ENCODE results near the gene LCNL1.

The LCNL1 gene

DNA sequence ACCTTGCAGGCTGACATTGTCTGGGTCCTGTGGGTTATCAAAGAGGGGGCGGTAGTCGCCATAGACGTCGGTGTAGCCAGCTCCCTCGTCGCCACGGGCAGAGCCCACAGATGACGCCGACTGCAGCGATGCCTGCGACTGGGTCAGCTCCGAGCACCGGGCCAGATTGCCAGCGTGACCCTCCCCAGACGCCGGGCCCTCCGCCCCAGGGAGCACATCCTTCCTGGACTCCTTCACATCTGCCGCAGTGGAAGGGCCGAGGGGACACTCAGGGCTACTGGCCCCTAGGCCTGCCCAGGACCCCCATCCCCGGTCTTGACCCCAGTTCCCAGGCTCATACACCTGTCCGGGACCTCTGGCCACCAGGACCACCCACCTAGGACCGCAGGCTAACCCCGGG, 31.4 kb downstream of the LCNL1 start:
- Histone ChIP-seq H3K36me3 (peaks cover 43% of the 10 kb centered on the region), H3K9me3 (ENCODE audit: severe bottlenecking) (no peaks in the 10 kb centered on the region), H3K27me3 (ENCODE audit: insufficient read depth, low read depth, severe bottlenecking) (no peaks in the 10 kb centered on the region), H3K4me3 (ENCODE audit: low read depth, low read length) (no peak overlapping the region), H3K27ac (no peak overlapping the region)
- TF ChIP-seq, protein P1, sequence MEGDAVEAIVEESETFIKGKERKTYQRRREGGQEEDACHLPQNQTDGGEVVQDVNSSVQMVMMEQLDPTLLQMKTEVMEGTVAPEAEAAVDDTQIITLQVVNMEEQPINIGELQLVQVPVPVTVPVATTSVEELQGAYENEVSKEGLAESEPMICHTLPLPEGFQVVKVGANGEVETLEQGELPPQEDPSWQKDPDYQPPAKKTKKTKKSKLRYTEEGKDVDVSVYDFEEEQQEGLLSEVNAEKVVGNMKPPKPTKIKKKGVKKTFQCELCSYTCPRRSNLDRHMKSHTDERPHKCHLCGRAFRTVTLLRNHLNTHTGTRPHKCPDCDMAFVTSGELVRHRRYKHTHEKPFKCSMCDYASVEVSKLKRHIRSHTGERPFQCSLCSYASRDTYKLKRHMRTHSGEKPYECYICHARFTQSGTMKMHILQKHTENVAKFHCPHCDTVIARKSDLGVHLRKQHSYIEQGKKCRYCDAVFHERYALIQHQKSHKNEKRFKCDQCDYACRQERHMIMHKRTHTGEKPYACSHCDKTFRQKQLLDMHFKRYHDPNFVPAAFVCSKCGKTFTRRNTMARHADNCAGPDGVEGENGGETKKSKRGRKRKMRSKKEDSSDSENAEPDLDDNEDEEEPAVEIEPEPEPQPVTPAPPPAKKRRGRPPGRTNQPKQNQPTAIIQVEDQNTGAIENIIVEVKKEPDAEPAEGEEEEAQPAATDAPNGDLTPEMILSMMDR (IDR thresholded peaks at IDR 0.05; ENCODE audit: low read depth, low read length) = no peak
- no peak for DNase-seq

DNA sequence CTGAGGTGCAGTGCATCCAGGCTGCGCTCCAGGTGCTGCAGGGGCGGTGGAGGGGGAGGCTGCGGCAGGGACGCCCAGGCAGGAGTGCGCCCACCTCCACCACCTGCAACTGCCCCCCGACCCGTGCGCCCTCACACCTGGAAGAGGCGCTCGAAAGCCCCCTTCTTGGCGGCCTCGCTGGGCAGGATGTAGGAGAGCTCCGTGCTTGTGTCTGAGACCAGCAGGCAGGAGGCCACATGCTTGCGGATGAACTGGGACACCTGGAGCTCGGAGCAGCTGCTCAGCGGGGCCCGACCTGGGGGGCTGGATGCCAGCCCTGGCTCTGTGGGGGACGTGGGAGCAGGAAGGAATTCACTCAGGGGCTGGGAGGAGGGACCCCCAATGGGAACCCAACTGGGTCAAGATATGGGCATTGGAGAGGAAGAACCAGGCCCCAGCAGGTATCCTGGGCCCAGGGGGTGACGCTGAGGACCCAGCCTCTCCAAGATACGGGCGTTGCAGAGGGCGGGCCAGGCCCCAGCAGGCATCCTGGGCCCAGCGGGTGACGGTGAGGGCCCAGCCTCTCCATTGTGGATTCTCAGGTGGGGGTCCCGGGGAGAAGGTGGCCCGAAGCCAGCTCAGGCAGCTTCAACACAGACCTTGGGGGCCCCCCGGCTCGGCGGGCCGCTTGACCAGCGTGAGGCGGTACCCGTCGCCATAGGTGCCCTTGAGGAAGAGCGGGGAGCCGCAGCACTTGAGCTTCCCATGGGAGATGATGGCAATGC, 32.2 kb downstream of the LCNL1 start:
- Histone ChIP-seq H3K36me3 (peaks cover 37% of the 10 kb centered on the region), H3K27me3 (ENCODE audit: insufficient read depth, low read depth, severe bottlenecking) (no peaks in the 10 kb centered on the region), H3K27ac (no peak overlapping the region), H3K9me3 (ENCODE audit: severe bottlenecking) (no peaks in the 10 kb centered on the region), H3K4me3 (ENCODE audit: low read depth, low read length) (no peak overlapping the region)
- TF ChIP-seq, protein P1 (IDR thresholded peaks at IDR 0.05; ENCODE audit: low read depth, low read length) = no peak
- DNase-seq = no peak

DNA sequence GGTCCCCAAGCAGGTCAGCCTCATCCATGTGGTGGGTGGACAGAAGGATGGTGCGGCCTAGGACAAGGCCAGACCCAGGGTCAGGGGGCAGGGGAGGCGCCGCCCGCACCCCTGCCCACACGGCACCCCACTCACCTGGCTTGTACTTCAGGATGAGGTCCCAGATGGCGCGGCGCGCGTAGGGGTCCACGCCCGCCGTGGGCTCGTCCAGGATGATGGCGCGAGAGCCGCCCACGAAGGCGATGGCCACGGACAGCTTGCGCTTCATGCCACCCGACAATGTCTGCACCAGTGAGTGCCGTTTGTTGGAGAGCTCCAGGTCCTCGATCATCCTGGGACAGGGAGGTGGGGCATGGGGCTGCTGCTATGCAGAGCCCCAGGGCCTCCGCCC, 32.7 kb downstream of the LCNL1 start:
- H3K4me3 ChIP-seq (ENCODE audit: low read depth, low read length) = no peak overlapping the region
- peaks cover 37% of the 10 kb centered on the region for H3K36me3 ChIP-seq
- H3K27me3 ChIP-seq (ENCODE audit: insufficient read depth, low read depth, severe bottlenecking) = no peaks in the 10 kb centered on the region
- H3K9me3 ChIP-seq (ENCODE audit: severe bottlenecking) = no peaks in the 10 kb centered on the region
- no peak for DNase-seq
- TF ChIP-seq, protein P1 (IDR thresholded peaks at IDR 0.05; ENCODE audit: low read depth, low read length) = no peak
- no peak overlapping the region for H3K27ac ChIP-seq

DNA sequence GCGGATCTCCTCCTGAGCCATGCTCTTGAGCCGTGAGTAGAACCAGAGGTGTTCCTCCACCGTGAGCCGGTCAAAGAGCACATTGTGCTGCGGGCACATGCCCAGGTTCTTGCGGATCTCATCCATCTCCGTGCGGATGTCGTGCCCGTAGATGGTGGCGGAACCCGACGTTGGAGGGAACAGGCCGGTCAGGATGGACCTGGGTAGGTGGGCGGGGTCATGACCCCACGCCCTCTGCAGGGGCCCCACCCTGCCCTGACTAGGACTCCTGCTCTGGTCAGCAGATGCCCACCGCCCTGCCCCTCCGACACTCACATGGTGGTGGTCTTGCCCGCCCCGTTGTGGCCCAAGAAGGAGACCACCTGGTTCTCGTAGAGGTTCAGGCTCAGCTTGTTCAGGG, 33.2 kb downstream of the LCNL1 start:
- H3K9me3 ChIP-seq (ENCODE audit: severe bottlenecking) = no peaks in the 10 kb centered on the region
- H3K4me3 ChIP-seq (ENCODE audit: low read depth, low read length) = no peak overlapping the region
- TF ChIP-seq, protein P1 (IDR thresholded peaks at IDR 0.05; ENCODE audit: low read depth, low read length) = no peak
- DNase-seq = no peak
- no peak overlapping the region for H3K27ac ChIP-seq
- no peaks in the 10 kb centered on the region for H3K27me3 ChIP-seq (ENCODE audit: insufficient read depth, low read depth, severe bottlenecking)
- H3K36me3 ChIP-seq = peaks cover 37% of the 10 kb centered on the region

DNA sequence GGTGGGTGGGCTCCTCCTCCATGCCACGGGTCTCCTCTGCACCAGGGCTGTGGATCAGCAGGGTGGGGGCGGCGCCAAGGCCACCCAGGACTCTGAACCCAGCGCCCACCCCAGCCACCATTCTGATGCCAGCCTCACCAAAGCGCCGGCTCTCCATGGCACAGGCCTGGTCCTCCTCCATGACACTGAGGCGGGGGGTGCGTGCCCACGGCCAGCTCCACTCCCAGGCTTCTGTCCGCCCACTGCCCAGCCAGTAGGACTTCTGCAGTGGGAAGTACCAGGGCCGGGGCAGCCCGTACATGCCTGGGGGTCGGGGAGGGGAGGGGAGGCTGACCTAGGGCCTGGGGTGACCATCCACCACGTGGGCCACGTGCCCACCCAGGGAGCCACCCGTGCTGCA, 33.6 kb downstream of the LCNL1 start:
- no peak overlapping the region for H3K4me3 ChIP-seq (ENCODE audit: low read depth, low read length)

More for the DNA sequence above, 33.6 kb downstream of the LCNL1 start:
- Histone ChIP-seq H3K36me3 (peaks cover 35% of the 10 kb centered on the region), H3K27ac (no peak overlapping the region), H3K27me3 (ENCODE audit: insufficient read depth, low read depth, severe bottlenecking) (no peaks in the 10 kb centered on the region), H3K9me3 (ENCODE audit: severe bottlenecking) (no peaks in the 10 kb centered on the region)
- DNase-seq = no peak
- TF ChIP-seq, protein P1 (IDR thresholded peaks at IDR 0.05; ENCODE audit: low read depth, low read length) = no peak

All from WERI-Rb-1 (cell line).